SK-N-SH (cell line): ENCODE data around the gene BORA. TPM values are rescaled to one million over a fixed set of nuclear protein-coding genes. Genes with fewer than 3 reads are reported as not detected.

Experiments
- CTCF ChIA-PET: fragments of 300-600, 350-600 bp; formaldehyde crosslinking; extraction: SDS; loops from one replicate; lab custom pipeline; 2021; lab: Yijun Ruan, JAX
- POLR2A ChIA-PET: fragments of 350-600 bp; sonication (Branson Sonifier 250); formaldehyde crosslinking; extraction: SDS; loops from one replicate; lab custom pipeline; 2020; ENCODE audit warnings: antibody characterized with exemption, inconsistent platforms; lab: Yijun Ruan, JAX
- DNase-seq: peaks from one replicate; pipeline ENCODE4 v3.0.0; 2012
- H2AFZ ChIP-seq: fragments of 200-600 bp; sonication (generic); 2 replicates; pipeline ENCODE4 v1.8.1; 2016; ENCODE audit warnings: antibody characterized with exemption, mild to moderate bottlenecking, low read depth
- H3F3A ChIP-seq: fragments of 200-600 bp; sonication (generic); replicated peaks from 2 replicates; pipeline ENCODE3; 2016; ENCODE audit warnings: antibody characterized with exemption, mild to moderate bottlenecking; ENCODE audit not compliant: insufficient read depth
- H3K27ac ChIP-seq, 2 experiments: fragments of 200-500 bp in 1 of 2; fragments of 200-600 bp in 1 of 2; sonication (Bioruptor generic) in 1 of 2; sonication (generic), shearing (Covaris generic) in 1 of 2; 2 replicates each; pipeline versions ENCODE4 v1.5.1 to v1.6.1; 2014 to 2016; ENCODE audit warnings: low read depth in 2 of 2, inconsistent platforms in 1 of 2, low read length in 1 of 2, mild to moderate bottlenecking in 1 of 2, mixed read lengths in 1 of 2
- H3K27me3 ChIP-seq: fragments of 200-600 bp; sonication (generic), shearing (Covaris generic); 2 replicates; pipeline ENCODE4 v1.6.1; 2016; ENCODE audit warnings: mixed run types; ENCODE audit not compliant: insufficient read depth
- H3K36me3 ChIP-seq, 2 experiments: fragments of 200-500 bp in 1 of 2; fragments of 200-600 bp in 1 of 2; sonication (Bioruptor generic) in 1 of 2; sonication (generic) in 1 of 2; replicated peaks in 1 of 2; 2 replicates each; pipeline versions ENCODE3 to v1.5.1; 2014 to 2016; ENCODE audit warnings: low read length in 1 of 2, mild to moderate bottlenecking in 1 of 2; ENCODE audit not compliant: insufficient read depth in 2 of 2, control insufficient read depth in 1 of 2
- H3K4me1 ChIP-seq, 2 experiments: fragments of 200-500 bp in 1 of 2; fragments of 200-600 bp in 1 of 2; sonication (Bioruptor generic) in 1 of 2; sonication (generic), shearing (Covaris generic) in 1 of 2; 2 replicates each; pipeline versions ENCODE4 v1.5.1 to v1.6.1; 2014 to 2016; ENCODE audit warnings: low read depth in 1 of 2, low read length in 1 of 2, mixed run types in 1 of 2; ENCODE audit not compliant: insufficient read depth in 2 of 2, control insufficient read depth in 1 of 2
- H3K4me2 ChIP-seq: fragments of 200-600 bp; sonication (generic), shearing (Covaris generic); 2 replicates; pipeline ENCODE4 v1.6.1; 2017; ENCODE audit warnings: mixed run types
- H3K4me3 ChIP-seq, 2 experiments: fragments of 200-500 bp in 1 of 2; fragments of 200-600 bp in 1 of 2; sonication (Bioruptor generic) in 1 of 2; sonication (generic), shearing (Covaris generic) in 1 of 2; 2 replicates each; pipeline versions ENCODE4 v1.5.1 to v1.8.1; 2014 to 2016; ENCODE audit warnings: low read depth in 2 of 2, inconsistent platforms in 1 of 2, low read length in 1 of 2, mild to moderate bottlenecking in 1 of 2, mixed read lengths in 1 of 2, moderate library complexity in 1 of 2
- H3K79me2 ChIP-seq: fragments of 200-600 bp; sonication (generic); 2 replicates; pipeline ENCODE4 v1.8.1; 2017; ENCODE audit warnings: mild to moderate bottlenecking; ENCODE audit not compliant: insufficient read depth
- H3K9ac ChIP-seq: fragments of 200-600 bp; sonication (generic); 2 replicates; pipeline ENCODE4 v1.6.1; 2017; ENCODE audit warnings: mixed run types
- H3K9me2 ChIP-seq: fragments of 200-600 bp; sonication (generic); 2 replicates; pipeline ENCODE4 v1.6.1; 2017; ENCODE audit warnings: mixed run types
- H3K9me3 ChIP-seq: fragments of 200-600 bp; sonication (generic); 2 replicates; pipeline ENCODE4 v1.6.1; 2017; ENCODE audit warnings: mixed run types, mild to moderate bottlenecking, moderate library complexity
- H4K20me1 ChIP-seq: fragments of 200-600 bp; sonication (generic); 2 replicates; pipeline ENCODE4 v1.6.1; 2017; ENCODE audit warnings: mild to moderate bottlenecking, mixed run types; ENCODE audit not compliant: insufficient read depth
- CHD2 ChIP-seq: fragments of 150-350 bp; IDR thresholded peaks from 2 replicates; pipeline ENCODE4 v1.6.1; 2018; ENCODE audit warnings: low read length; ENCODE audit not compliant: partially characterized antibody
- ELF1 ChIP-seq: IDR thresholded peaks from 2 replicates; pipeline ENCODE4 v1.4.0; 2012
- EP300 ChIP-seq, 2 experiments: IDR thresholded peaks; 2 replicates each; pipeline versions ENCODE4 v1.4.0 to v1.6.1; 2012; ENCODE audit warnings: borderline replicate concordance in 1 of 2, low read depth in 1 of 2, low read length in 1 of 2
- EZH2phosphoT487 ChIP-seq: fragments of 200-600 bp; sonication (generic); IDR thresholded peaks from 2 replicates; pipeline ENCODE4 v1.6.1; 2017; ENCODE audit warnings: low read depth, mixed run types, mild to moderate bottlenecking, antibody characterized with exemption, moderate library complexity, borderline replicate concordance
- FOSL2 ChIP-seq: IDR thresholded peaks from 2 replicates; pipeline ENCODE4 v1.4.0; 2012; ENCODE audit warnings: low read depth, mild to moderate bottlenecking, moderate library complexity, borderline replicate concordance
- FOXJ3 ChIP-seq: sonication (generic); formaldehyde crosslinking; IDR thresholded peaks from 2 replicates; pipeline ENCODE4 v1.5.1; 2020; ENCODE audit warnings: mild to moderate bottlenecking, missing genetic modification reagents
- FOXM1 ChIP-seq: IDR thresholded peaks from 2 replicates; pipeline ENCODE4 v1.4.0; 2012; ENCODE audit warnings: low read depth, mild to moderate bottlenecking
- GABPA ChIP-seq: IDR thresholded peaks from 2 replicates; pipeline ENCODE4 v1.4.0; 2012; ENCODE audit warnings: low read depth, mild to moderate bottlenecking
- GATA2 ChIP-seq: sonication (generic); formaldehyde crosslinking; IDR thresholded peaks from 2 replicates; pipeline ENCODE4 v1.5.0; 2020; ENCODE audit warnings: mild to moderate bottlenecking, missing genetic modification reagents
- MXI1 ChIP-seq: IDR thresholded peaks from 2 replicates; pipeline ENCODE4 v1.6.1; 2012; ENCODE audit warnings: mild to moderate bottlenecking, low read depth, low read length, improper control_type of control experiment
- NFIC ChIP-seq: IDR thresholded peaks from 2 replicates; pipeline ENCODE4 v1.4.0; 2012; ENCODE audit warnings: borderline replicate concordance
- NRF1 ChIP-seq: IDR thresholded peaks from 2 replicates; pipeline ENCODE4 v1.6.1; 2012; ENCODE audit warnings: low read depth, mild to moderate bottlenecking, low read length
- POLR2AphosphoS5 ChIP-seq: IDR thresholded peaks from 2 replicates; pipeline ENCODE4 v1.6.1; 2012; ENCODE audit warnings: low read depth, low read length
- RAD21 ChIP-seq: IDR thresholded peaks from 2 replicates; pipeline ENCODE4 v1.6.1; 2012; ENCODE audit warnings: mild to moderate bottlenecking, low read length
- RCOR1 ChIP-seq: fragments of 150-350 bp; IDR thresholded peaks from 2 replicates; pipeline ENCODE4 v1.6.1; 2017; ENCODE audit warnings: antibody characterized with exemption, low read length
- RFX5 ChIP-seq: IDR thresholded peaks from 2 replicates; pipeline ENCODE4 v1.6.1; 2012; ENCODE audit warnings: mild to moderate bottlenecking, improper control_type of control experiment, low read length
- RXRA ChIP-seq: IDR thresholded peaks from 2 replicates; pipeline ENCODE4 v1.4.0; 2012; ENCODE audit warnings: low read depth, mild to moderate bottlenecking, borderline replicate concordance
- SIN3A ChIP-seq: IDR thresholded peaks from 2 replicates; pipeline ENCODE4 v1.6.1; 2012; ENCODE audit warnings: low read depth, mild to moderate bottlenecking, low read length, moderate library complexity, borderline replicate concordance
- SMC3 ChIP-seq: IDR thresholded peaks from 2 replicates; pipeline ENCODE4 v1.6.1; 2012; ENCODE audit warnings: low read depth, low read length, improper control_type of control experiment
- TAF1 ChIP-seq: IDR thresholded peaks from 2 replicates; pipeline ENCODE4 v1.6.1; 2012; ENCODE audit warnings: low read depth, mild to moderate bottlenecking, low read length, moderate library complexity, borderline replicate concordance
- TCF12 ChIP-seq: IDR thresholded peaks from 2 replicates; pipeline ENCODE4 v1.4.0; 2012
- YY1 ChIP-seq: IDR thresholded peaks from 2 replicates; pipeline ENCODE4 v1.4.0; 2012; ENCODE audit warnings: low read depth, mild to moderate bottlenecking
- WGBS: methylation state at CpG from one replicate; pipeline ENCODE4 v1.1.6; 2017; ENCODE audit warnings: low lambda C conversion rate; 5-methylcytosine and 5-hydroxymethylcytosine counted together
- polyA plus RNA-seq, 3 experiments: library from polyadenylated mRNA; depleted of rRNA; stranded (reverse); fragments of >200 nt; gene quantifications; 2 replicates each; pipeline ENCODE4 v1.2.3, GENCODE V29; 2012
- TF ChIP-seq, protein P1 (sequence below): IDR thresholded peaks from 2 replicates; pipeline ENCODE4 v1.6.1; 2012; ENCODE audit warnings: mild to moderate bottlenecking, low read depth, low read length, moderate library complexity
- TF ChIP-seq, protein P2 (sequence below): IDR thresholded peaks from 2 replicates; pipeline ENCODE4 v1.4.0; 2012; ENCODE audit warnings: low read depth
- TF ChIP-seq, protein P3 (sequence below): IDR thresholded peaks from 2 replicates; pipeline ENCODE4 v1.4.0; 2012; ENCODE audit warnings: low read depth, borderline replicate concordance

The BORA gene
- polyA plus RNA-seq, 1 of the 3 experiments (the other 2 are of a cell fraction) = 1.4 TPM

DNA sequence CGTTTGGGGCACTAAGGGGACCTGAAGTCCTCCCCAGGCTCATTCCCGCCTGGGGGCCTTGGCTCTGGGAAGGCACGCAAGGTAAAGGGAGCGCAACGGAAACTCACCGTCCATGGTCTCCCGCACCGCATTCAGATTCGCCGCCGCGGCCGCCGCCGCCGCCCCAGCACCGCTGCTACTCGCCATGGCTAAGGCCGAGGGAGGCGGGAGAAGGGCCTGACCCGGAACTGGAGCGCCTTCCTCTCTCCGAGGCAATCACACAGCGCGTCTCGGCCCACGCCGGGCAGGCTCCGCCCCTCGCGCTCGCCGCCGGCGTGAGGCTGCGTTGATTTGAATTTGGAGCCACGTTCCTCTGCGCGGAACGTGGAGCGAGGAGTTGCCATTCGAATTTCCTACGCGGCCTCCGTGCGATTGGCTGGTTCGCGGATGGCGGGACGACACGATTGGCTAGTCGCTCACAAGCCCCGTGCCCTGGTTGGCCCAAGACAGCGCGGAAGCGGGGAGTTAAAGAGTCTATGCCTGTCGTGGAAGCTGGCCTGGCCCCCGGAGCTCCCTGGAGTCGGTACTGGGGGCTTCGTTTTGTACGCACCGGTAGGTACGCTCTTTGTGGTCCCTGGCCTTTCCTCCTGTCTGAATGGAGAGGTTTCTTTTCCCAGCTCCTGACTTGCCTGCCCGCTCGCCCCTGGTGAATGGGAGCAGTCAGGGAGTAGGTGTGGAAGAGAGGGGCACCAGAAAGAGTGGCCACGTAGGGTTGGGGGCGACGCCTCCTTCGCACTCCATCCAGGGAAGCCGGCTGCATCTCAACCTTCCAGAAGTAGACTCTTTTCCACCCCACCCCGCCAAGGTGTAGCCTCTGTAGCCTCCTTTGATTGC, at the start of gene BORA, which contains the start of gene MZT1 (continued):
- TF ChIP-seq FOSL2 (no peak), NFIC (no peak), POLR2AphosphoS5 (no peak; the same call in 1 of the 2 replicates), TAF1 (peak; percentile 80), TCF12 (no peak), FOXM1 (peak; percentile 99), RFX5 (peak; percentile 89)
- TF ChIP-seq, protein P1, sequence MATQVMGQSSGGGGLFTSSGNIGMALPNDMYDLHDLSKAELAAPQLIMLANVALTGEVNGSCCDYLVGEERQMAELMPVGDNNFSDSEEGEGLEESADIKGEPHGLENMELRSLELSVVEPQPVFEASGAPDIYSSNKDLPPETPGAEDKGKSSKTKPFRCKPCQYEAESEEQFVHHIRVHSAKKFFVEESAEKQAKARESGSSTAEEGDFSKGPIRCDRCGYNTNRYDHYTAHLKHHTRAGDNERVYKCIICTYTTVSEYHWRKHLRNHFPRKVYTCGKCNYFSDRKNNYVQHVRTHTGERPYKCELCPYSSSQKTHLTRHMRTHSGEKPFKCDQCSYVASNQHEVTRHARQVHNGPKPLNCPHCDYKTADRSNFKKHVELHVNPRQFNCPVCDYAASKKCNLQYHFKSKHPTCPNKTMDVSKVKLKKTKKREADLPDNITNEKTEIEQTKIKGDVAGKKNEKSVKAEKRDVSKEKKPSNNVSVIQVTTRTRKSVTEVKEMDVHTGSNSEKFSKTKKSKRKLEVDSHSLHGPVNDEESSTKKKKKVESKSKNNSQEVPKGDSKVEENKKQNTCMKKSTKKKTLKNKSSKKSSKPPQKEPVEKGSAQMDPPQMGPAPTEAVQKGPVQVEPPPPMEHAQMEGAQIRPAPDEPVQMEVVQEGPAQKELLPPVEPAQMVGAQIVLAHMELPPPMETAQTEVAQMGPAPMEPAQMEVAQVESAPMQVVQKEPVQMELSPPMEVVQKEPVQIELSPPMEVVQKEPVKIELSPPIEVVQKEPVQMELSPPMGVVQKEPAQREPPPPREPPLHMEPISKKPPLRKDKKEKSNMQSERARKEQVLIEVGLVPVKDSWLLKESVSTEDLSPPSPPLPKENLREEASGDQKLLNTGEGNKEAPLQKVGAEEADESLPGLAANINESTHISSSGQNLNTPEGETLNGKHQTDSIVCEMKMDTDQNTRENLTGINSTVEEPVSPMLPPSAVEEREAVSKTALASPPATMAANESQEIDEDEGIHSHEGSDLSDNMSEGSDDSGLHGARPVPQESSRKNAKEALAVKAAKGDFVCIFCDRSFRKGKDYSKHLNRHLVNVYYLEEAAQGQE = no peak
- TF ChIP-seq, protein P2, sequence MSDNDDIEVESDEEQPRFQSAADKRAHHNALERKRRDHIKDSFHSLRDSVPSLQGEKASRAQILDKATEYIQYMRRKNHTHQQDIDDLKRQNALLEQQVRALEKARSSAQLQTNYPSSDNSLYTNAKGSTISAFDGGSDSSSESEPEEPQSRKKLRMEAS = peak; percentile 99

DNA sequence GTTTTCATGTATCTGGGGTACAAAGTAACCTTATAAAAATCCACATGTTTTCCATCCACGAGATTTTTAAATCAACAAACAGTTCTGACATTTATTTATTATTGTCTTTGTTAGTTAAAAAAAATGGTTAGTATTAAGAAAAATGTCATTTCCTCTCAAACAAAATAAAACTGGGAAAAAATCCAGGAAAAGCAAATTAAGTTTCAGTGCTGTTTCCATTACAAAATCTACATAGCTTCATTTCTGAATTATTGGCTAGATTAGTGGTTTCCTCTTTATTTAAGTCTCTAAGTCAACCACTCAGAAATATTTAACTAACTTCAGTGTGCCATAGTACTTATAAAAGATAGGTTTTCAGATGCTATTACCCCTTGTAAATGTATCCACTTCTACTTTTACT, 49.4 kb upstream of the BORA start:
- DNase-seq = no peak
- Histone ChIP-seq H3K9me2 (no peaks in the 10 kb centered on the region), H4K20me1 (no peaks in the 10 kb centered on the region), H3F3A (no peaks in the 10 kb centered on the region), H3K79me2 (no peaks in the 10 kb centered on the region), H3K36me3 (no peaks in the 10 kb centered on the region), H3K4me2 (no peak overlapping the region), H3K27me3 (no peaks in the 10 kb centered on the region), H3K9ac (no peak overlapping the region), H3K4me1 (peaks cover 9 to 10% of the 10 kb centered on the region in 2 experiments; a peak in 2 of 4 replicates), H3K27ac (no peak overlapping the region), H3K4me3 (no peak overlapping the region), H3K9me3 (no peaks in the 10 kb centered on the region), H2AFZ (no peak overlapping the region)
- TF ChIP-seq FOXJ3 (CRISPR knock-in tag) (no peak), NRF1 (no peak), RCOR1 (no peak), TAF1 (no peak), MXI1 (no peak), EP300 (IDR thresholded peaks at IDR 0.05; ENCODE audit: borderline replicate concordance in 1 of 2, low read depth in 1 of 2, low read length in 1 of 2) (no peak), ELF1 (no peak), RAD21 (no peak), CHD2 (no peak), SIN3A (no peak), SMC3 (no peak), YY1 (no peak), GATA2 (CRISPR knock-in tag) (no peak), NFIC (no peak), EZH2phosphoT487 (no peak), GABPA (no peak), TCF12 (no peak), RXRA (no peak)
- TF ChIP-seq, protein P3, sequence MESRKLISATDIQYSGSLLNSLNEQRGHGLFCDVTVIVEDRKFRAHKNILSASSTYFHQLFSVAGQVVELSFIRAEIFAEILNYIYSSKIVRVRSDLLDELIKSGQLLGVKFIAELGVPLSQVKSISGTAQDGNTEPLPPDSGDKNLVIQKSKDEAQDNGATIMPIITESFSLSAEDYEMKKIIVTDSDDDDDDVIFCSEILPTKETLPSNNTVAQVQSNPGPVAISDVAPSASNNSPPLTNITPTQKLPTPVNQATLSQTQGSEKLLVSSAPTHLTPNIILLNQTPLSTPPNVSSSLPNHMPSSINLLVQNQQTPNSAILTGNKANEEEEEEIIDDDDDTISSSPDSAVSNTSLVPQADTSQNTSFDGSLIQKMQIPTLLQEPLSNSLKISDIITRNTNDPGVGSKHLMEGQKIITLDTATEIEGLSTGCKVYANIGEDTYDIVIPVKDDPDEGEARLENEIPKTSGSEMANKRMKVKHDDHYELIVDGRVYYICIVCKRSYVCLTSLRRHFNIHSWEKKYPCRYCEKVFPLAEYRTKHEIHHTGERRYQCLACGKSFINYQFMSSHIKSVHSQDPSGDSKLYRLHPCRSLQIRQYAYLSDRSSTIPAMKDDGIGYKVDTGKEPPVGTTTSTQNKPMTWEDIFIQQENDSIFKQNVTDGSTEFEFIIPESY = no peak
- ChIA-PET CTCF (no interaction called here), POLR2A (no interaction called here)
- 24% methylated on average over 1 of the region's 1 CpG for WGBS
